ENCODE results near the gene FOXK1. TPM values are rescaled to one million over a fixed set of nuclear protein-coding genes. Genes with fewer than 3 reads are reported as not detected.

Gene FOXK1
- total and polyA plus RNA-seq, 2 experiments from 2014 or later: 2.3 to 12.7 TPM

GRCh38 chr7:4730276-4730675 lies 48.2 kb downstream of the FOXK1 start:
- ATAC-seq (no peak), DNase-seq (ENCODE audit: low spot score) (no peak)
- H3K4me3 Mint-ChIP-seq: no peak overlapping the region
- Histone ChIP-seq H3K4me3 (no peak overlapping the region), H3K27ac (ENCODE audit: low read depth) (no peak overlapping the region), H3K36me3 (ENCODE audit: insufficient read depth) (no peaks in the 10 kb centered on the region), H3K4me1 (ENCODE audit: insufficient read depth) (no peaks in the 10 kb centered on the region), H3K27me3 (ENCODE audit: insufficient read depth) (no peaks in the 10 kb centered on the region), H3K79me2 (replicated peaks; ENCODE audit: insufficient read depth) (no peaks in the 10 kb centered on the region), H3K4me2 (no peak overlapping the region), H2AFZ (no peak overlapping the region), H3K9me2 (ENCODE audit: insufficient read depth) (no peaks in the 10 kb centered on the region), H3F3A (replicated peaks; ENCODE audit: low read depth) (no peaks in the 10 kb centered on the region), H4K20me1 (replicated peaks; ENCODE audit: insufficient read depth) (peaks cover 35% of the 10 kb centered on the region)
- peaks cover 7% of the 10 kb centered on the region; the same call in 2 of the 3 replicates for H3K4me1 Mint-ChIP-seq
- no peaks in the 10 kb centered on the region for H3K9me3 Mint-ChIP-seq
- no peaks in the 10 kb centered on the region for H3K36me3 Mint-ChIP-seq (ENCODE audit: low read depth)
- peaks cover 8% of the 10 kb centered on the region for H3K27me3 Mint-ChIP-seq (ENCODE audit: insufficient read depth, low read depth, poor library complexity)
- H3K27ac Mint-ChIP-seq: no peak overlapping the region
- TF ChIP-seq ZNF462 (CRISPR knock-in tag; IDR thresholded peaks at IDR 0.05) (no peak), ZNF114 (CRISPR knock-in tag; IDR thresholded peaks at IDR 0.05) (no peak), EZH2 (IDR thresholded peaks at IDR 0.05; ENCODE audit: low read depth, unreplicated experiment) (no peak), ETS1 (IDR thresholded peaks at IDR 0.05) (no peak), STAT1 (IDR thresholded peaks at IDR 0.05; ENCODE audit: unreplicated experiment) (no peak), ZNF331 (CRISPR knock-in tag; IDR thresholded peaks at IDR 0.05; ENCODE audit: low read depth) (no peak), CREB1 (CRISPR knock-in tag; IDR thresholded peaks at IDR 0.05; ENCODE audit: low read depth) (no peak), EZH2phosphoT487 (IDR thresholded peaks at IDR 0.05; ENCODE audit: unreplicated experiment) (no peak), CTCF (conservative IDR thresholded peaks at IDR 0.05; ENCODE audit: low read depth in 2 of 2) (no peak), POLR2AphosphoS5 (IDR thresholded peaks at IDR 0.05; ENCODE audit: low read depth) (no peak)
